Measurements from ENCODE around the gene LARP1.
"Not testable (repeated sequence)": the region's sequence is repeated elsewhere in the genome, so short reads cannot be mapped to it uniquely, and the experiment has no call there.

LARP1 gene

GRCh38 chr5:154734370-154735248 lies 20.6 kb upstream of the LARP1 start:
- no peak for DNase-seq

GRCh38 chr5:154735362-154735761 lies 19.8 kb upstream of the LARP1 start:
- not testable (repeated sequence) for DNase-seq

- DNase-seq: not testable (repeated sequence)
Measured at GRCh38 chr5:154736372-154736771, 18.8 kb upstream of the LARP1 start.

GRCh38 chr5:154737667-154738320 lies 17.4 kb upstream of the LARP1 start:
- DNase-seq: no peak

GRCh38 chr5:154740483-154740882 lies 14.7 kb upstream of the LARP1 start:
- no peak for DNase-seq

DNA sequence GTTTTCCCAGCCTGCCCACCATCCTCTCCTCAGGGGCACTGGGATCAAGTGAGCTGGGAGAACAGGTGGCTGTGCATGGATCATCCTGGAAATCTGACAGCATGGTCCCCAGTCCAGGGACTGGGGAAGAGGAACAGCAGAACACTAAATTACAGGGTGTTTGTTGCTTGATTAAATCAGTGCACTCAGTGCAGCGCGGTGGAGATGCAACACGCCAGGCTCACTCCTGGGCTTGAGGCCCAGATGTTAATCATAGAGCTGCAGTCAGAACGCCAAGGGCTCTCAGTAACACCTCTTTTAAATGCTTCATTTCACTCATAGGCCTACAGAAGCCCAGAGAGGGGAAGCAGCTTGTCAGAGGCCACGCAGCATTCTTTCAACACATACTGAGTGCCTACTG lies 14.2 kb upstream of the LARP1 start:
- no peak for DNase-seq

GRCh38 chr5:154741415-154741814 lies 13.8 kb upstream of the LARP1 start:
- DNase-seq: no peak

GRCh38 chr5:154743812-154744211 lies 11.4 kb upstream of the LARP1 start:
- no peak for DNase-seq

GRCh38 chr5:154745349-154745748 lies 9.8 kb upstream of the LARP1 start:
- DNase-seq: no peak

DNA sequence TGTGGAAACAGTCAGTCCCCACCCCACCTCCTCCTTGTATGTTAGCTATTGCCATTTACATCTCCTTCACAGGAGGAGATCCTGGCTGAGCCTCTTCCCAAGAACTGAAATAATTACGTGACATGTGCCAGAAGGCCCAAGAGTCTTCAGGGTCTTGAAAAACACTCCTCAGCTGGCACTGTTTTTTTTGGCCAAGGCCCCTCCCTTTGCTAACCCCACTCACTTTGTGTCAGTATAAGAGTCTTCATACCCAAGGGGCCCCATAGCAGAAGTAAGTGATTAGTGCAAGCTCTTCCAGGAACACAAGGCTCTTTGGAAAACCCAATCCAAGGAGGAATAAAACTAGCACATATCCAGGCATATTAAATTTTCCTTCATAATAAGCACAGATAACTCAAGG lies 5.7 kb upstream of the LARP1 start:
- DNase-seq: no peak

DNA sequence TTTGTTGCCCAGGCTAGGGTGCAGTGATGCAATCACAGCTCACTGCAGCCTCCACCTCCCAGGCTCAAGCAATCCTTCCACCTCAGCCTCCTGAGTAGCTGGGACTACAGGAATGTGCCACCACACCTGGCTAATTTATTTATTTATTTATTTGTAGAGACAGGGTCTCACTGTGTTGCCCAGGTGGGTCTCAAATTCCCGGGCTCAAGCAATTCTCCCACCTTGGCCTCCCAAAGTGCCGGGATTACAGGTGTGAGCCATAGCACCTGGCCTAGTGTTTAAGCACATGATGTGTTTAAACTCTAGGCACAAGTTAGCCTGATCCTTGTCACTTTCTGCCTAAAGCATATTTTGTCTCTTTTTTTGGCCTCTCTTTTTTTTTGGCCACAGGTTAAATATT lies 4.5 kb upstream of the LARP1 start:
- not testable (repeated sequence) for DNase-seq

DNA sequence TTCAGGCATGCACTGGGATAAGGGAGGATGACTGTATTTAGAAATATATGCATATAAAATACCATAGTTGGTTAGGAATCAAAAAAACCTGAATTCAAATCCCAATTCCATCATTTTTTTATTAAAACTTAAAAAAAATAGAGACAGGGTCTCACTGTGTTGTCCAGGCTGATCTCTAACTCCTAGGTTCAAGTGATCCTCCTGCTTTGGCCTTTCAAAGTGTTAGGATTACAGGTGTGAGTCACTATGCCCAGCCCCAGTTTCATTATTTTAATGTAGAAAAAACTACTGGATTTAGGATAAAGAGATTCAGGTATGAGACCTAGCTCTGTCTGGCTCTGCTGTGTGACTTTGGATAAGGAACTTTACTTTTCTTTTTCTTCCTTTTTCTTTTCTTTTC lies 3.3 kb upstream of the LARP1 start:
- no peak for DNase-seq

DNA sequence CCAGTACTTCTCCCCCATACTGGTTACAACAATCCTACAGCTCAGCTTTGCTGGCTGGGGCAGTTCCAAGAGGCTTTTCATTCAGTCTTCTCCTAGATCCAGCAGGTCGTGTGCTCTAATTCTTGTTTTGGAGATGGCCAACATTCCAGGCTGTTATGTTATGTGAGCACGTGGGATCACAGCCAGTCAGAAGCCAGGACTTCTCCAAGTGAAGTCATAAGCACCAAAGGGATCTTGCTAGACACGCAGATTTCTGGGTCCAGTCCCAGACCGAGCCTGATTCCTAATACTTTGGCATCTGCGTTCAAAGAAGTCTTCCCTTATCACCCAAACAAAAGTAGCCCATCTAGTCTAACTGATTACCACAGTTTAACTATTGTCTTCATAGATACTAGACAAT lies 1.4 kb upstream of the LARP1 start:
- DNase-seq: peak; percentile 47

DNA sequence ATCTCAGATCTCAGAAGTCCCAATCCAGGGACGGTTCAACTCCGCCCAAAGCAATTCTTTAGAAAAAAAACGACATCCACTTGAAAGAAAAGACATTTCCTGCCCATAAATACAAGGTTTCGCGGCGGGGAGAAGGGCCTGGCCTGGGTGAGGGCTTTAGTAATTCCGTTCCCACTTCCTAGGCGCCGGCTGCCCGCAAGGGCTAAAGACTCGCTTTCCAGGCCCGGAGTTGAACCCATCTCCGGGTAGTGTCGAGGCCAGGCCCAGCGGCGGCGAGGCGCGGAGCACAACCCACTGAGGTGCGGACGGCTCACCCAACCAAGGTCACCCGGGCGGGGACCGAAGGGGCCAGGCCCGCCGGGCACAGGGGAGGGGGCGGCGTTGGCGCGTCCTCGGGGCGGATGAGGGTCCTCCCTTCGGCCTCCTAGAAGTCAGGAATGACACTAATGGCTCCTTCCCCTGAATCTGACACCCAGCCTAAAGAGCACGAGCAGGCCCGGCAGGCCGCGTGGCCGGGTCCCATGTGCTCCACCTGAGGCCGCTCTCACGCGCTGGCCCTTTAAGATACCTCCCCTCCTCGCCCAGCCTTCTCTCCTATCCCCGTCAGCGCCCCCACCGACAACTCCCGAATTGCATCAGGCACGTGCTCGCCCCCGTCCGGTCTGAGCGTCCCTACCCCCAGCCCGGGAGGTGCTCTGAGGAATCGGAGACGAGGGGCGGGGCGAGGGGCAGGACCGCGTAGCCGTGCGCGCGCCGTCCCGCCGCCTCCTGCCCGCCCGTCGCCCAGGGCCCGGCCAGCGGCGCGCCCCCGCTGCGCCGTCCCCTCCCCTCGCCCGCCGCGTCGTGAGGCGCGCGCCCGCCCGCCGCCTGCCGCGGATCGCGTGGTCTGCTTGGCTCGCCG lies 467 bp upstream of the LARP1 start:
- DNase-seq: peak; percentile 93

DNA sequence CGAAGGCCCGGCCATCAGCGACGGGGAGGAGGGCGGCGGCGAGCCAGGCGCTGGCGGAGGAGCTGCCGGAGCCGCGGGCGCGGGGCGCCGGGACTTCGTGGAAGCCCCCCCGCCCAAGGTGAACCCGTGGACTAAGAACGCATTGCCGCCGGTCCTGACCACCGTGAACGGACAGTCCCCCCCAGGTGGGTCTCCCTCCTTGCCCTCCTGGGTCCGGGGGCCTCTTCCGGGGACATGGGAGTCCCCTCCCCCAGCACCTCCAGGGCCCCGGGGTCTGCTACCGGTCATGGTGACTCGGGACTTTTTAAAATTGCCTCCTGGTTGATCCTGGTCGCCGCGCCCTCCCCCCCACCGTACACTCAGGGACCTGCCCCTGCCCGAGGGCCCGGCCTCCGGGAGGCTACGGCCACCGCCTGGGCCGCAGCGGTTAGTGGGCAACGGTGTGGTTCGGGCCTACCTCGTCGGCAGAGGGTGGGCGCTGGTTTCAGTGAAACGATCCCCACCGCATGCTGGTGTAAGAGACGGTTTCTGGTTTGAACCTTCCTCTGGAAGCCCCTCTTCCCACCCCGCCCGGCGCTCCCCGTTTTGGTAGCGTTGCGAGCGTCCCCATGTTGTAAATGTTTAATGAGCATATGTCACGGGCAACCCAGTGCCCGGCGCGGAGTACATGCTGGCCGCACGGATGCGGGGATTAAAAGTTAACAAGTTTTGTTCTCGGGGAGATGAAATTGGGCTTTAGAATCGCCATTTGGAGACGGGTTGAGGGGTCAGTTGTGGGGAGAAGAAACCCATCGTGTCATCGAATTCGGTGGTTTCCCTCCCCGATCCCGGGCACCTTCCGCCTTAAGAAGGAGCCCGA lies 1.1 kb downstream of the LARP1 start:
- peak; percentile 78 for DNase-seq

- DNase-seq: peak; percentile 66
Measured at GRCh38 chr5:154756868-154757813, 2.0 kb downstream of the LARP1 start.

GRCh38 chr5:154757814-154758406 lies 2.7 kb downstream of the LARP1 start:
- no peak for DNase-seq

DNA sequence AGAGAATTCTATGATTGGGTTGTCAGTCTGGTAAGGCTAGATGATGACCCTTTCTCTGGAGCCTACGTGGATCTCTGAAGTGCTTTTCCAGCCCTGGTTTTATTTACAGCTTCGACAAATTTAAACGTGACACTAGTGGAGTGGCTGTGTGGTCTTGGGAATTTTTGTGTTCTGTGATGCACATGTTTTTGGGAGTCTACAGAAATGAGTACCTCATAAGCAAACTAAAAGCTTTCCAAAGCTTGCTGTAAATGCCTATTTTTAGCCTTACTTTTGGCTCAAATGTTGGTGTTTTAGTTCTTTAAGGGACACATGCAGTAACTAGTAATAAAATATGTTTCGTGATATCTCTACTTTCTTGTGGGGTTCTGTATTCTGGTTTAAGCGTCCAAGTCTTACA lies 3.3 kb downstream of the LARP1 start:
- DNase-seq: no peak

GRCh38 chr5:154758977-154759376 lies 3.8 kb downstream of the LARP1 start:
- DNase-seq: no peak

GRCh38 chr5:154759868-154760267 lies 4.7 kb downstream of the LARP1 start:
- DNase-seq: not testable (repeated sequence)
